GM10266 (cell line): ENCODE measurements around the gene REXO1.
A peak's percentile ranks its signal among the peaks of the same experiment; 100 is the strongest.

Source experiments
- DNase-seq: peaks from one replicate; pipeline ENCODE4 v3.0.0; 2012; ENCODE audit errors: extremely low spot score
- CTCF ChIP-seq: IDR thresholded peaks from 2 replicates; pipeline ENCODE4 v1.5.1; 2012; ENCODE audit warnings: mild to moderate bottlenecking, low read depth; ENCODE audit not compliant: control insufficient read depth, insufficient read depth; ENCODE audit errors: missing control alignments

Gene REXO1

GRCh38 chr19:1777149-1777548 is 71.1 kb downstream of the REXO1 start:
- TF ChIP-seq CTCF = no peak
- no peak for DNase-seq

- no peak for TF ChIP-seq CTCF
- DNase-seq = no peak
These were observed 71.6 kb downstream of the REXO1 start for GRCh38 chr19:1776606-1777147.

- no peak for DNase-seq
- TF ChIP-seq CTCF = no peak
These were observed 72.2 kb downstream of the REXO1 start for GRCh38 chr19:1775951-1776605.

- no peak for DNase-seq
- peak; percentile 44 for TF ChIP-seq CTCF
These were observed 73.1 kb downstream of the REXO1 start for GRCh38 chr19:1774989-1775772.

- DNase-seq = no peak
- TF ChIP-seq CTCF = no peak
These were observed 75.1 kb downstream of the REXO1 start for GRCh38 chr19:1773184-1773583.

- no peak for TF ChIP-seq CTCF
- DNase-seq = no peak
These were observed 77.3 kb downstream of the REXO1 start for GRCh38 chr19:1770866-1771576.

- no peak for DNase-seq
- no peak for TF ChIP-seq CTCF
These were observed 78.7 kb downstream of the REXO1 start for GRCh38 chr19:1769645-1769985.
